ENCODE results near the gene TUT4.

TUT4 gene

DNA sequence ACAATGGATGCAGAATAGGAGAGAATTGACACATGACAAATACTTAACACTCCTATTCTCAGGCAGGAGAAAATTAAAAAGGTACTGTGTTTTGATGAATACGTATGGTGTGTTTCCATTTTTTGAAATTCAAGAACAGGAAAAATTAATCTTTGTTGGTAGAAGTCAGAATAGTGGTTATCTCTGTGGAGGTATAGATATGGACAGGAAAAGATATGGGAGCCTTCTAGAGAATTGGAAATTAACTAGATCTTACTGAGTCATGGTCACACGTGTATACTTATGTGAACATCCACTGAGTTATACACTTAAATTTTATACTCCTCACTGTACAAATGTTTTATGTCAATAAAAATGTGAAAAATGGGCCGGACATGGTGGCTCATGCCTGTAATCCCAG, 9.9 kb upstream of the TUT4 start:
- no peak overlapping the region for H3K4me3 ChIP-seq (ENCODE audit: low read depth, low read length)
- no peak for DNase-seq
- H3K27me3 ChIP-seq (replicated peaks), result no peaks in the 10 kb centered on the region
- TF ChIP-seq, protein P1, sequence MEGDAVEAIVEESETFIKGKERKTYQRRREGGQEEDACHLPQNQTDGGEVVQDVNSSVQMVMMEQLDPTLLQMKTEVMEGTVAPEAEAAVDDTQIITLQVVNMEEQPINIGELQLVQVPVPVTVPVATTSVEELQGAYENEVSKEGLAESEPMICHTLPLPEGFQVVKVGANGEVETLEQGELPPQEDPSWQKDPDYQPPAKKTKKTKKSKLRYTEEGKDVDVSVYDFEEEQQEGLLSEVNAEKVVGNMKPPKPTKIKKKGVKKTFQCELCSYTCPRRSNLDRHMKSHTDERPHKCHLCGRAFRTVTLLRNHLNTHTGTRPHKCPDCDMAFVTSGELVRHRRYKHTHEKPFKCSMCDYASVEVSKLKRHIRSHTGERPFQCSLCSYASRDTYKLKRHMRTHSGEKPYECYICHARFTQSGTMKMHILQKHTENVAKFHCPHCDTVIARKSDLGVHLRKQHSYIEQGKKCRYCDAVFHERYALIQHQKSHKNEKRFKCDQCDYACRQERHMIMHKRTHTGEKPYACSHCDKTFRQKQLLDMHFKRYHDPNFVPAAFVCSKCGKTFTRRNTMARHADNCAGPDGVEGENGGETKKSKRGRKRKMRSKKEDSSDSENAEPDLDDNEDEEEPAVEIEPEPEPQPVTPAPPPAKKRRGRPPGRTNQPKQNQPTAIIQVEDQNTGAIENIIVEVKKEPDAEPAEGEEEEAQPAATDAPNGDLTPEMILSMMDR (IDR thresholded peaks at IDR 0.05; ENCODE audit: low read depth, low read length, missing control alignments), result no peak
- in situ Hi-C loops (cut with HindIII; ENCODE audit: low pct_ligation_motif_present, low sequenced_read_pairs), result no loop called here
- H3K27ac ChIP-seq, result no peak overlapping the region
- no peaks in the 10 kb centered on the region for H3K36me3 ChIP-seq (replicated peaks)

DNA sequence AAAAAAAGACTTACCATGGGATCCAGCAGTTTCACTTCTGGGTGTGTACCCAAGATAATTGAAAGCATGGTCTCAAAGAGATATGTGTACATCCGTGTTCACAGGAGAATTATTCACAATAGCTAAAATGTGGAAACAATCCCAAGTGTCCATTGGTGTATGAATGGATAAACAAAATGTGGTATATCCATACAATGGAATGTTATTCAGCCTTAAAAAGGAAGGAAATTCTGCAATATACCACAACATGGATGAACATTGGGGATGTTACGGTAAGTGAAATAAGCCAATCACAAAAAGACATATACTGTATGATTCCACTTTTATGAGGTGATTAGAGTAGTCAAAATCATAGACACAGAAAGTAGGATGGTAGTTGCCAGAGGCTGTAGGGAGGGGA, 7.0 kb upstream of the TUT4 start:
- Histone ChIP-seq H3K27me3 (replicated peaks) (no peaks in the 10 kb centered on the region), H3K4me3 (ENCODE audit: low read depth, low read length) (no peak overlapping the region), H3K27ac (no peak overlapping the region), H3K36me3 (replicated peaks) (no peaks in the 10 kb centered on the region)
- in situ Hi-C loops (cut with HindIII; ENCODE audit: low pct_ligation_motif_present, low sequenced_read_pairs), result no loop called here
- TF ChIP-seq, protein P1 (IDR thresholded peaks at IDR 0.05; ENCODE audit: low read depth, low read length, missing control alignments), result no peak
- no peak for DNase-seq

DNA sequence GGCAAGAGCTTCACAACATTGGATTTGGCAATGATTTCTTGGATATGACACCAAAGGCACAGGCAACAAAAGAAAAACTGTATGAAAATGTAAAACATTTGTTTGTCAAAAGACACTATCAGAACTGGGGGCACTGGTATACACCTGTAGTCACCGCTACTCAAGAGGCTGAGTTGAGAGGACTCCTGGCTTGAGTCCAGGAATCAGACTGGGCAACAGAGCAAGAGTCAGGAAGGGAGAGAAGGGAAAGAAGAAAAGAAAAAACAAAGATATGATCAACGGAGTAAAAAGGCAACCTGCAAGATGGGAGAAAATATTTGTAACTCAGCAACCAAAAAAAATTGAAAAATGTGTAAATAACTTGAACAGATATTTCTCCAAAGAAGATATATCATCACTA, 6.0 kb upstream of the TUT4 start:
- Histone ChIP-seq H3K4me3 (ENCODE audit: low read depth, low read length) (no peak overlapping the region), H3K27ac (no peak overlapping the region), H3K36me3 (replicated peaks) (no peaks in the 10 kb centered on the region), H3K27me3 (replicated peaks) (no peaks in the 10 kb centered on the region)
- TF ChIP-seq, protein P1 (IDR thresholded peaks at IDR 0.05; ENCODE audit: low read depth, low read length, missing control alignments), result no peak
- in situ Hi-C loops (cut with HindIII; ENCODE audit: low pct_ligation_motif_present, low sequenced_read_pairs), result no loop called here
- DNase-seq, result no peak

DNA sequence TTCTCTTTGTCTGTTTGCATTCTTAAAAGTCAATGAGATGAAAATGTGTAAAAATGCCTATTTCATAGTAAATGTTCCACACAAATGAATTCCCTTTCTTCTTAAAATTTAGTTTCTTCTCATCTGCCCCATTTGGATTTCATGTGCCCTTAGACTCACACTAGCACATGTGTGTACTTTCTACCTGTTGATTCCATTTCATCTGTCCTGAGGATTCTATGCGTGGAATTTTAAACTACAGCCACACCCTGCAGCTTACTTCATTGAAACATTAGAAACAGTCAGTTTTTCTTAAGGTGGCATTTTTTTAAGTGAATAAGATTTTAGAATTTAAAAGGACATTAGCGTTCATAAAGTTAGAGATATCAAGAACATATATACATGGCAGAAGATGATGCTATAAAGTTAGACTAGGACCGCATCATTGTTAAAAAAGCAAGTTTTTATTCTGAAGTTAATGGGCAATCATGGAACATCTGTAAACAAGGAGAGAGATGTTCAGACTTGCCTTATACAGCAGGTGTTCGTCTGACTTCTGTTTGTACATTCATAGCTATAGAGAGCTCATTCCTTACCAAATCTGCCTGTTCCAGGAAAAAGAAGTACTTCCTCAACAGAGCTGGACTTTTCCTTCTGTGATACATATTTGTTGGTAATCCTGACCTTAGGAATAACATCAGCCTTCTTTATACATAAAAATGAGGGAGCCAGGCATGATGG, 3.9 kb upstream of the TUT4 start:
- in situ Hi-C loops (cut with HindIII; ENCODE audit: low pct_ligation_motif_present, low sequenced_read_pairs), result no loop called here
- TF ChIP-seq, protein P1 (IDR thresholded peaks at IDR 0.05; ENCODE audit: low read depth, low read length, missing control alignments), result no peak
- no peak overlapping the region for H3K4me3 ChIP-seq (ENCODE audit: low read depth, low read length)

DNA sequence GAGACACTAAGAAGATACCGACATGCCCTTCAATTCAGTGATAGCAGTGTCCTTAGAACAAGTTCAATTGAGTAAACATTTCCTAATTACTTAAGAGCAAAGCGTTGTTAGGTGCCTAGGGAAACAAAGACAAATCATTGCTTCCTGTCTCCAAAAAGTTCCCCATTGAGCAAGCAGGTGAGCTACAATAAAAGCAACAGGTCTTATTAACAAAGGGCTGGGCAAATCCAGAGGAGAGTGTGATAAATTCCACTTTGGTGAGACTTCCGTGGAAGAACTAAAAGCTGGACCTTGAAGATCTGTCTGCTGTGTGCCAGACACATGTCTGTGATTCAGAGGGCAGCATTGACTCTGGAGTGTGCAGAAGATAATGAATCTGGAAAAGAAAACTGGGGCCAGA, 1.9 kb upstream of the TUT4 start:
- no peak for DNase-seq
- no peaks in the 10 kb centered on the region for H3K27me3 ChIP-seq (replicated peaks)
- no peak overlapping the region for H3K4me3 ChIP-seq (ENCODE audit: low read depth, low read length)
- TF ChIP-seq, protein P1 (IDR thresholded peaks at IDR 0.05; ENCODE audit: low read depth, low read length, missing control alignments), result no peak
- no peak overlapping the region for H3K27ac ChIP-seq
- in situ Hi-C loops (cut with HindIII; ENCODE audit: low pct_ligation_motif_present, low sequenced_read_pairs), result no loop called here
- H3K36me3 ChIP-seq (replicated peaks), result no peaks in the 10 kb centered on the region

More for the DNA sequence above, 3.9 kb upstream of the TUT4 start:
- no peak for DNase-seq
- Histone ChIP-seq H3K36me3 (replicated peaks) (no peaks in the 10 kb centered on the region), H3K27me3 (replicated peaks) (no peaks in the 10 kb centered on the region), H3K27ac (no peak overlapping the region)

DNA sequence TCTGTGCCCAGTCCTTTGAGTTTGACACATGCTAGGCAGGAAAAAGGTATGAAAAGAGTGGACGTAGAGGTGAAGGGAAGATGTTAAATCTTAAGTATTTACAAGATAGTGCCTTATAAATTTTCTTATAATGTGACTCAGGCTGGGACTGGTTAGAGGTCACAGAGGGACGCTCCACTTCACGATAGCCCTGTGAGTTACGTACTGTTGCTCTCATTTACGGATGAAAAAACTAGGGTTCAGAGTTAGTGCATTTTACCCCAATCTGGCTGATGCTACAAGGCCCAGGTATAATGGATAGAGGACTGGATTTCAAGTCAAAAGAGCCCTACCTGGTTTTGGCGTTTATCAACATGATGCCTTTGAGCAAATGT, 1.4 kb upstream of the TUT4 start:
- peak overlapping the region; percentile 80 for H3K4me3 ChIP-seq (ENCODE audit: low read depth, low read length)
- in situ Hi-C loops (cut with HindIII; ENCODE audit: low pct_ligation_motif_present, low sequenced_read_pairs), result no loop called here
- no peak overlapping the region for H3K27ac ChIP-seq
- TF ChIP-seq, protein P1 (IDR thresholded peaks at IDR 0.05; ENCODE audit: low read depth, low read length, missing control alignments), result no peak
- no peaks in the 10 kb centered on the region for H3K36me3 ChIP-seq (replicated peaks)
- DNase-seq, result no peak
- H3K27me3 ChIP-seq (replicated peaks), result no peaks in the 10 kb centered on the region

Measured in brain microvascular endothelial cell (primary cell).